Endometrium (tissue), 2 donors: Measurements from ENCODE around the gene CYB5R3.
"Not testable (repeated sequence)": the region's sequence is repeated elsewhere in the genome, so short reads cannot be mapped to it uniquely, and the experiment has no call there.

Experiments
- FAIRE-seq: peaks from 2 replicates; lab custom pipeline; 2012; peaks lifted over from hg19 to GRCh38; lab: Jason Lieb, UNC
- donor health status: control.
- donor health status: control.

CYB5R3 gene

GRCh38 chr22:42596863-42597530 lies 52.2 kb downstream of the CYB5R3 start:
- FAIRE-seq, result no peak

GRCh38 chr22:42596336-42596735 lies 52.9 kb downstream of the CYB5R3 start:
- FAIRE-seq, result no peak

- no peak for FAIRE-seq
These were observed 53.8 kb downstream of the CYB5R3 start for GRCh38 chr22:42595434-42595833.

GRCh38 chr22:42591987-42592386 lies 57.2 kb downstream of the CYB5R3 start:
- FAIRE-seq, result no peak

GRCh38 chr22:42587588-42588175 lies 61.5 kb downstream of the CYB5R3 start:
- no peak for FAIRE-seq

- no peak for FAIRE-seq
These were observed 62.8 kb downstream of the CYB5R3 start for GRCh38 chr22:42586381-42586780.

- no peak for FAIRE-seq
These were observed 64.1 kb downstream of the CYB5R3 start for GRCh38 chr22:42585096-42585495.

- no peak for FAIRE-seq
These were observed 64.7 kb downstream of the CYB5R3 start for GRCh38 chr22:42584364-42584940.

- no peak for FAIRE-seq
These were observed 66.2 kb downstream of the CYB5R3 start for GRCh38 chr22:42582987-42583386.

GRCh38 chr22:42581762-42582716 lies 67.2 kb downstream of the CYB5R3 start:
- FAIRE-seq, result no peak

GRCh38 chr22:42581194-42581761 lies 67.9 kb downstream of the CYB5R3 start:
- FAIRE-seq, result not testable (repeated sequence)

- not testable (repeated sequence) for FAIRE-seq
These were observed 69.2 kb downstream of the CYB5R3 start for GRCh38 chr22:42580040-42580439.

- no peak for FAIRE-seq
These were observed 71.5 kb downstream of the CYB5R3 start for GRCh38 chr22:42577623-42578240.

- not testable (repeated sequence) for FAIRE-seq
These were observed 72.1 kb downstream of the CYB5R3 start for GRCh38 chr22:42577141-42577540.

GRCh38 chr22:42575996-42576574 lies 73.1 kb downstream of the CYB5R3 start:
- FAIRE-seq, result not testable (repeated sequence)

GRCh38 chr22:42574468-42574867 lies 74.7 kb downstream of the CYB5R3 start:
- not testable (repeated sequence) for FAIRE-seq

- FAIRE-seq, result not testable (repeated sequence)
These were observed 75.1 kb downstream of the CYB5R3 start for GRCh38 chr22:42574046-42574445.

GRCh38 chr22:42571068-42571467 lies 78.1 kb downstream of the CYB5R3 start:
- FAIRE-seq, result not testable (repeated sequence)

- not testable (repeated sequence) for FAIRE-seq
These were observed 78.6 kb downstream of the CYB5R3 start for GRCh38 chr22:42570580-42570979.

- not testable (repeated sequence) for FAIRE-seq
These were observed 81.2 kb downstream of the CYB5R3 start for GRCh38 chr22:42567950-42568349.
